Stomach (tissue), 4 donors: Measurements from ENCODE around the gene PORCN.

Experiments used
- POLR2A ChIP-seq, 4 donors: fragments of 450-650 bp; IDR thresholded peaks; one replicate each; pipeline ENCODE4 v1.6.1; 2016; ENCODE audit warnings: antibody characterized with exemption in 4 of 4, control low read depth in 2 of 4, mild to moderate bottlenecking in 1 of 4, moderate library complexity in 1 of 4
- TF ChIP-seq, protein P1 (sequence below), 7 experiments: fragments of 450-650 bp in 4 of 7; fragments of 200-600 bp in 3 of 7; sonication (generic) in 3 of 7; IDR thresholded peaks; one replicate each; pipeline ENCODE4 v1.5.1; 2016 to 2019; ENCODE audit warnings: antibody characterized with exemption in 7 of 7, control low read depth in 2 of 7, mild to moderate bottlenecking in 1 of 7

DNA sequence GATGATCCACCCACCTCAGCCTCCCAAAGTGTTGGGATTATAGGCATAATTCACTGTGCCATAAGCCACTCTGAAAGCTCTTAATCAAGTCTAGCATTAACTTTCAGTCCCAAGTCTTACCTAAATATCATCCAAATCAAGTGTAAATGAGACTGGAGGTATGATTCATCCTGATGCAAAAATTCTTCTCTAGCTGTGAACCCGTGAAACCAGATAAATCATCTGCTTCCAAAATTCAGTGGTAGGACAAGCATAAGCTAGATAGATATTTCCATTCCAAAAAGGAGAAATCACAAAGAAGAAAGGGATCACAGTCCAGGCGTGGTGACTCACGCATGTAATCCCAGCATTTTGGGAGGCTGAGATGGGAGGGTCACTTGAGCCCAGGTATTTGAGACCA lies 21.9 kb downstream of the PORCN start:
- TF ChIP-seq, protein P1, sequence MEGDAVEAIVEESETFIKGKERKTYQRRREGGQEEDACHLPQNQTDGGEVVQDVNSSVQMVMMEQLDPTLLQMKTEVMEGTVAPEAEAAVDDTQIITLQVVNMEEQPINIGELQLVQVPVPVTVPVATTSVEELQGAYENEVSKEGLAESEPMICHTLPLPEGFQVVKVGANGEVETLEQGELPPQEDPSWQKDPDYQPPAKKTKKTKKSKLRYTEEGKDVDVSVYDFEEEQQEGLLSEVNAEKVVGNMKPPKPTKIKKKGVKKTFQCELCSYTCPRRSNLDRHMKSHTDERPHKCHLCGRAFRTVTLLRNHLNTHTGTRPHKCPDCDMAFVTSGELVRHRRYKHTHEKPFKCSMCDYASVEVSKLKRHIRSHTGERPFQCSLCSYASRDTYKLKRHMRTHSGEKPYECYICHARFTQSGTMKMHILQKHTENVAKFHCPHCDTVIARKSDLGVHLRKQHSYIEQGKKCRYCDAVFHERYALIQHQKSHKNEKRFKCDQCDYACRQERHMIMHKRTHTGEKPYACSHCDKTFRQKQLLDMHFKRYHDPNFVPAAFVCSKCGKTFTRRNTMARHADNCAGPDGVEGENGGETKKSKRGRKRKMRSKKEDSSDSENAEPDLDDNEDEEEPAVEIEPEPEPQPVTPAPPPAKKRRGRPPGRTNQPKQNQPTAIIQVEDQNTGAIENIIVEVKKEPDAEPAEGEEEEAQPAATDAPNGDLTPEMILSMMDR (IDR thresholded peaks at IDR 0.05), result no peak
- no peak for TF ChIP-seq POLR2A (IDR thresholded peaks at IDR 0.05)
